ENCODE measurements around the gene ULK4.

The ULK4 gene

GRCh38 chr3:41521010-41521655 lies 440.8 kb downstream of the ULK4 start:
- TF ChIP-seq CTCF (IDR thresholded peaks at IDR 0.05; ENCODE audit: poor library complexity, severe bottlenecking): no peak

GRCh38 chr3:41519746-41520145 lies 442.2 kb downstream of the ULK4 start:
- H3K36me3 ChIP-seq (ENCODE audit: low read depth): no peaks in the 10 kb centered on the region
- no peak overlapping the region for H3K27ac ChIP-seq (ENCODE audit: poor library complexity, severe bottlenecking)
- H3K4me3 ChIP-seq (ENCODE audit: severe bottlenecking): no peak overlapping the region
- ATAC-seq (ENCODE audit: low read depth) (no peak), DNase-seq (ENCODE audit: low spot score) (no peak)
- no peak for TF ChIP-seq CTCF (IDR thresholded peaks at IDR 0.05; ENCODE audit: poor library complexity, severe bottlenecking)
- H3K9me3 ChIP-seq (ENCODE audit: severe bottlenecking): no peaks in the 10 kb centered on the region
- H3K27me3 ChIP-seq (ENCODE audit: insufficient read depth, poor library complexity, severe bottlenecking): no peaks in the 10 kb centered on the region
- no peaks in the 10 kb centered on the region for H3K4me1 ChIP-seq (ENCODE audit: insufficient read depth, poor library complexity, severe bottlenecking)

More at GRCh38 chr3:41521010-41521655, 440.8 kb downstream of the ULK4 start:
- H3K9me3 ChIP-seq (ENCODE audit: severe bottlenecking): no peaks in the 10 kb centered on the region
- no peak for DNase-seq (ENCODE audit: low spot score)
- no peak overlapping the region for H3K4me3 ChIP-seq (ENCODE audit: severe bottlenecking)
- no peak overlapping the region for H3K27ac ChIP-seq (ENCODE audit: poor library complexity, severe bottlenecking)
- H3K27me3 ChIP-seq (ENCODE audit: insufficient read depth, poor library complexity, severe bottlenecking): no peaks in the 10 kb centered on the region
- no peaks in the 10 kb centered on the region for H3K36me3 ChIP-seq (ENCODE audit: low read depth)
- no peaks in the 10 kb centered on the region for H3K4me1 ChIP-seq (ENCODE audit: insufficient read depth, poor library complexity, severe bottlenecking)
- ATAC-seq (ENCODE audit: low read depth): no peak

- ATAC-seq (ENCODE audit: low read depth) (no peak), DNase-seq (ENCODE audit: low spot score) (no peak)
- H3K36me3 ChIP-seq (ENCODE audit: low read depth): no peaks in the 10 kb centered on the region
- H3K27me3 ChIP-seq (ENCODE audit: insufficient read depth, poor library complexity, severe bottlenecking): no peaks in the 10 kb centered on the region
- no peak overlapping the region for H3K27ac ChIP-seq (ENCODE audit: poor library complexity, severe bottlenecking)
- H3K9me3 ChIP-seq (ENCODE audit: severe bottlenecking): no peaks in the 10 kb centered on the region
- no peaks in the 10 kb centered on the region for H3K4me1 ChIP-seq (ENCODE audit: insufficient read depth, poor library complexity, severe bottlenecking)
- H3K4me3 ChIP-seq (ENCODE audit: severe bottlenecking): no peak overlapping the region
- no peak for TF ChIP-seq CTCF (IDR thresholded peaks at IDR 0.05; ENCODE audit: poor library complexity, severe bottlenecking)
Measured at GRCh38 chr3:41518626-41519025, 443.3 kb downstream of the ULK4 start.

GRCh38 chr3:41508063-41508696 lies 453.7 kb downstream of the ULK4 start:
- peak; percentile 98 for ATAC-seq (ENCODE audit: low read depth)
- DNase-seq (ENCODE audit: low spot score): peak; percentile 75
- Histone ChIP-seq H3K36me3 (ENCODE audit: low read depth) (no peaks in the 10 kb centered on the region), H3K27ac (ENCODE audit: poor library complexity, severe bottlenecking) (peak overlapping the region; percentile 27), H3K4me3 (ENCODE audit: severe bottlenecking) (no peak overlapping the region), H3K9me3 (ENCODE audit: severe bottlenecking) (no peaks in the 10 kb centered on the region), H3K4me1 (ENCODE audit: insufficient read depth, poor library complexity, severe bottlenecking) (peaks cover 10% of the 10 kb centered on the region), H3K27me3 (ENCODE audit: insufficient read depth, poor library complexity, severe bottlenecking) (no peaks in the 10 kb centered on the region)
- peak; percentile 38 for TF ChIP-seq CTCF (IDR thresholded peaks at IDR 0.05; ENCODE audit: poor library complexity, severe bottlenecking)
